ENCODE results near the gene ABCC12.

Gene ABCC12

GRCh38 chr16:48150707-48151106 lies 5.1 kb downstream of the ABCC12 start:
- Histone ChIP-seq H4K20me1 (ENCODE audit: insufficient read depth) (no peaks in the 10 kb centered on the region), H3K27ac (no peak overlapping the region), H3K4me1 (ENCODE audit: low read depth, poor library complexity, severe bottlenecking) (no peaks in the 10 kb centered on the region), H3K4me2 (no peak overlapping the region), H3K9ac (no peak overlapping the region), H3K36me3 (ENCODE audit: insufficient read depth) (no peaks in the 10 kb centered on the region), H3K27me3 (ENCODE audit: insufficient read depth, low read depth) (no peaks in the 10 kb centered on the region), H3K4me3 (IDR thresholded peaks at IDR 0.05; ENCODE audit: insufficient read depth, low read depth, low read length) (no peak overlapping the region), H2AFZ (ENCODE audit: low read depth) (no peak overlapping the region), H3K79me2 (ENCODE audit: insufficient read depth, low read depth) (no peaks in the 10 kb centered on the region)
- TF ChIP-seq CTCF (conservative IDR thresholded peaks at IDR 0.05; ENCODE audit: low read depth, low read length): no peak

- Histone ChIP-seq H3K27me3 (ENCODE audit: insufficient read depth, low read depth) (no peaks in the 10 kb centered on the region), H3K4me2 (no peak overlapping the region), H3K9ac (no peak overlapping the region), H2AFZ (ENCODE audit: low read depth) (no peak overlapping the region), H3K4me1 (ENCODE audit: low read depth, poor library complexity, severe bottlenecking) (no peaks in the 10 kb centered on the region), H4K20me1 (ENCODE audit: insufficient read depth) (no peaks in the 10 kb centered on the region), H3K36me3 (ENCODE audit: insufficient read depth) (no peaks in the 10 kb centered on the region), H3K27ac (no peak overlapping the region), H3K4me3 (IDR thresholded peaks at IDR 0.05; ENCODE audit: insufficient read depth, low read depth, low read length) (no peak overlapping the region), H3K79me2 (ENCODE audit: insufficient read depth, low read depth) (no peaks in the 10 kb centered on the region)
- TF ChIP-seq CTCF (conservative IDR thresholded peaks at IDR 0.05; ENCODE audit: low read depth, low read length): no peak
Measured at GRCh38 chr16:48146710-48147109, 9.1 kb downstream of the ABCC12 start.

GRCh38 chr16:48146131-48146530 lies 9.7 kb downstream of the ABCC12 start:
- no peak overlapping the region for H3K4me3 ChIP-seq (IDR thresholded peaks at IDR 0.05; ENCODE audit: insufficient read depth, low read depth, low read length)
- no peaks in the 10 kb centered on the region for H3K4me1 ChIP-seq (ENCODE audit: low read depth, poor library complexity, severe bottlenecking)
- no peak overlapping the region for H3K4me2 ChIP-seq
- no peak overlapping the region for H3K9ac ChIP-seq
- H4K20me1 ChIP-seq (ENCODE audit: insufficient read depth): no peaks in the 10 kb centered on the region
- no peak overlapping the region for H2AFZ ChIP-seq (ENCODE audit: low read depth)
- TF ChIP-seq CTCF (conservative IDR thresholded peaks at IDR 0.05; ENCODE audit: low read depth, low read length): no peak
- H3K27me3 ChIP-seq (ENCODE audit: insufficient read depth, low read depth): no peaks in the 10 kb centered on the region
- H3K27ac ChIP-seq: no peak overlapping the region
- H3K79me2 ChIP-seq (ENCODE audit: insufficient read depth, low read depth): no peaks in the 10 kb centered on the region
- no peaks in the 10 kb centered on the region for H3K36me3 ChIP-seq (ENCODE audit: insufficient read depth)

- Histone ChIP-seq H3K9ac (no peak overlapping the region), H2AFZ (ENCODE audit: low read depth) (no peak overlapping the region), H3K27me3 (ENCODE audit: insufficient read depth, low read depth) (no peaks in the 10 kb centered on the region), H4K20me1 (ENCODE audit: insufficient read depth) (no peaks in the 10 kb centered on the region), H3K4me1 (ENCODE audit: low read depth, poor library complexity, severe bottlenecking) (no peaks in the 10 kb centered on the region), H3K27ac (no peak overlapping the region), H3K36me3 (ENCODE audit: insufficient read depth) (no peaks in the 10 kb centered on the region), H3K4me3 (IDR thresholded peaks at IDR 0.05; ENCODE audit: insufficient read depth, low read depth, low read length) (no peak overlapping the region), H3K79me2 (ENCODE audit: insufficient read depth, low read depth) (no peaks in the 10 kb centered on the region), H3K4me2 (no peak overlapping the region)
- TF ChIP-seq CTCF (conservative IDR thresholded peaks at IDR 0.05; ENCODE audit: low read depth, low read length): no peak
Measured at GRCh38 chr16:48143812-48144368, 11.9 kb downstream of the ABCC12 start.
